NCI-H460 (cell line): Measurements from ENCODE around the gene CAMKK1. TPM values are rescaled to one million over a fixed set of nuclear protein-coding genes. Genes with fewer than 3 reads are reported as not detected.
"Not testable (repeated sequence)": the region's sequence is repeated elsewhere in the genome, so short reads cannot be mapped to it uniquely, and the experiment has no call there.

Experiments used
- DNase-seq: peaks from one replicate; pipeline ENCODE4 v3.0.0-alpha.2; 2016; ENCODE audit warnings: low read depth; ENCODE audit errors: extremely low read depth
- total RNA-seq: library from RNA; depleted of rRNA; stranded (reverse); fragments of >200 nt; shearing (Covaris generic); gene quantifications from 2 replicates; pipeline ENCODE4 v1.2.3, GENCODE V29; 2014

The CAMKK1 gene
- total RNA-seq, 1 experiment from 2014 or later: 12.8 TPM

- no peak for DNase-seq
Measured at GRCh38 chr17:3848229-3848835, 44.5 kb downstream of the CAMKK1 start.

- DNase-seq: no peak
Measured at GRCh38 chr17:3847165-3847670, 45.6 kb downstream of the CAMKK1 start.

- DNase-seq: no peak
Measured at GRCh38 chr17:3846437-3847164, 46.3 kb downstream of the CAMKK1 start.

- peak; percentile 93 for DNase-seq
Measured at GRCh38 chr17:3845621-3846436, 47.0 kb downstream of the CAMKK1 start, which contains the start of gene NCBP3. Gene NCBP3, minus strand, starts transcription at chr17:3846246. Its CDS starts 23 bp downstream, at chr17:3846223.

GRCh38 chr17:3845291-3845620 is 47.6 kb downstream of the CAMKK1 start:
- DNase-seq: no peak

- not testable (repeated sequence) for DNase-seq
Measured at GRCh38 chr17:3844556-3844955, 48.3 kb downstream of the CAMKK1 start.

- DNase-seq: peak; percentile 38
Measured at GRCh38 chr17:3843935-3844516, 48.8 kb downstream of the CAMKK1 start.

- no peak for DNase-seq
Measured at GRCh38 chr17:3838206-3838605, 54.6 kb downstream of the CAMKK1 start.

- DNase-seq: no peak
Measured at GRCh38 chr17:3836551-3836950, 56.3 kb downstream of the CAMKK1 start.

GRCh38 chr17:3835410-3836229 is 57.2 kb downstream of the CAMKK1 start:
- no peak for DNase-seq

- DNase-seq: no peak
Measured at GRCh38 chr17:3834811-3835210, 58.0 kb downstream of the CAMKK1 start.

GRCh38 chr17:3828852-3829232 is 64.0 kb downstream of the CAMKK1 start:
- no peak for DNase-seq

GRCh38 chr17:3828151-3828851 is 64.6 kb downstream of the CAMKK1 start:
- no peak for DNase-seq

GRCh38 chr17:3827124-3827773 is 65.6 kb downstream of the CAMKK1 start:
- DNase-seq: peak; percentile 77

GRCh38 chr17:3826191-3826590 is 66.7 kb downstream of the CAMKK1 start:
- DNase-seq: no peak

GRCh38 chr17:3821101-3821500 is 71.8 kb downstream of the CAMKK1 start:
- DNase-seq: no peak

- peak; percentile 26 for DNase-seq
Measured at GRCh38 chr17:3818786-3819185, 74.1 kb downstream of the CAMKK1 start.

- DNase-seq: no peak
Measured at GRCh38 chr17:3817851-3818605, 74.8 kb downstream of the CAMKK1 start.
